HG03060 (cell line): ENCODE results near the gene FEZF2.

Source experiments
- ATAC-seq: cut with Tn5 transposase; IDR thresholded peaks from one replicate; pipeline ENCODE4 v1.9.1; 2021; ENCODE audit warnings: low read depth, moderate number of reproducible peaks; ENCODE audit not compliant: unreplicated experiment

FEZF2 gene

GRCh38 chr3:62332835-62333244, 40.5 kb downstream of the FEZF2 start:
- ATAC-seq: no peak

GRCh38 chr3:62332017-62332416, 41.3 kb downstream of the FEZF2 start:
- no peak for ATAC-seq

- no peak for ATAC-seq
Observed at GRCh38 chr3:62329971-62330370, 43.4 kb downstream of the FEZF2 start.

GRCh38 chr3:62325896-62326295, 47.5 kb downstream of the FEZF2 start:
- no peak for ATAC-seq

GRCh38 chr3:62323241-62323640, 50.1 kb downstream of the FEZF2 start:
- ATAC-seq: no peak
